HepG2 (cell line): ENCODE measurements around the gene LSM3. TPM values are rescaled to one million over a fixed set of nuclear protein-coding genes. Genes with fewer than 3 reads are reported as not detected.

Experiments used
- ATAC-seq: fragments of 200-7000 bp; cut with Tn5 transposase; 3 replicates; pipeline ENCODE4 v1.9.1; 2020; ENCODE audit warnings: mild to moderate bottlenecking, moderate library complexity
- BruUV-seq: library from RNA; stranded (reverse); fragments of 400-500 nt; replicated peaks from 2 replicates; lab custom pipeline; 2021; lab: Mats Ljungman, UMichigan
- CTCF ChIA-PET: fragments of 300-600 bp; formaldehyde crosslinking; extraction: SDS; loops from one replicate; lab custom pipeline; 2021; ENCODE audit warnings: low total read pairs, inconsistent platforms, low intra/inter-chr PET ratio; lab: Yijun Ruan, JAX
- POLR2A ChIA-PET: fragments of 350-600 bp; sonication (Branson Sonifier 250); formaldehyde crosslinking; loops from one replicate; lab custom pipeline; 2020; ENCODE audit warnings: antibody characterized with exemption, inconsistent platforms; lab: Yijun Ruan, JAX
- DNase-seq: peaks from one replicate; pipeline ENCODE4 v3.0.0-alpha.2; 2015; ENCODE audit warnings: low spot score
- FAIRE-seq: peaks from 3 replicates; lab custom pipeline; 2011; peaks lifted over from hg19 to GRCh38; lab: Jason Lieb, UNC
- H2AFZ ChIP-seq: one replicate; pipeline ENCODE4 v1.6.1; 2011; ENCODE audit warnings: low read length, inconsistent platforms
- H3K27ac ChIP-seq: fragments of 300-600 bp; 3 replicates; pipeline ENCODE4 v1.8.0; 2011; ENCODE audit warnings: mixed run types, mild to moderate bottlenecking, mixed read lengths, low read length, inconsistent platforms; ENCODE audit not compliant: insufficient read depth; ENCODE audit errors: extremely low read length
- H3K27me3 ChIP-seq, 2 experiments: fragments of 200-600 bp in 1 of 2; 2 replicates in 1 of 2; 3 replicates in 1 of 2; pipeline versions ENCODE4 v1.6.0 to v1.8.0; 2011; ENCODE audit warnings: low read length in 2 of 2, mild to moderate bottlenecking in 2 of 2, moderate library complexity in 2 of 2, inconsistent platforms in 1 of 2; ENCODE audit not compliant: insufficient read depth in 2 of 2, control insufficient read depth in 1 of 2
- H3K36me3 ChIP-seq, 2 experiments: fragments of 200-600 bp in 1 of 2; replicated peaks in 1 of 2; 2 replicates in 1 of 2; 3 replicates in 1 of 2; pipeline versions ENCODE4 v1.5.1 to v1.8.0; 2011; ENCODE audit warnings: low read length in 2 of 2, inconsistent platforms in 1 of 2; ENCODE audit not compliant: insufficient read depth in 2 of 2, control insufficient read depth in 1 of 2
- H3K4me1 ChIP-seq: 2 replicates; pipeline ENCODE4 v1.5.1; 2012; ENCODE audit warnings: low read length, inconsistent platforms; ENCODE audit not compliant: insufficient read depth
- H3K4me2 ChIP-seq: 2 replicates; pipeline ENCODE4 v1.6.0; 2011; ENCODE audit warnings: low read depth, low read length, inconsistent platforms
- H3K4me3 ChIP-seq, 3 experiments: fragments of 200-600 bp in 1 of 3; sonication (generic), shearing (Covaris generic) in 1 of 3; replicated peaks in 1 of 3; 2 replicates each; pipeline ENCODE4 v1.5.1; 2011 to 2016; ENCODE audit warnings: low read length in 3 of 3, inconsistent platforms in 2 of 3, low read depth in 2 of 3, mild to moderate bottlenecking in 2 of 3, control low read depth in 1 of 3, mixed read lengths in 1 of 3; ENCODE audit not compliant: insufficient read depth in 1 of 3
- H3K79me2 ChIP-seq: one replicate; pipeline ENCODE4 v1.6.1; 2011; ENCODE audit warnings: low read length, inconsistent platforms; ENCODE audit not compliant: insufficient read depth
- H3K9ac ChIP-seq: 2 replicates; pipeline ENCODE4 v1.6.0; 2011; ENCODE audit warnings: mild to moderate bottlenecking, low read depth, low read length, inconsistent platforms; ENCODE audit not compliant: insufficient read depth
- H3K9me3 ChIP-seq: 2 replicates; pipeline ENCODE4 v1.5.1; 2012; ENCODE audit warnings: mild to moderate bottlenecking, low read length
- H4K20me1 ChIP-seq: 2 replicates; pipeline ENCODE4 v1.6.0; 2011; ENCODE audit warnings: inconsistent platforms, mild to moderate bottlenecking, low read length, moderate library complexity; ENCODE audit not compliant: insufficient read depth
- ARNTL ChIP-seq: sonication (generic); formaldehyde crosslinking; IDR thresholded peaks from 2 replicates; pipeline ENCODE4 v1.4.0; 2020; ENCODE audit warnings: mild to moderate bottlenecking, missing genetic modification reagents
- ATF7-NPFF ChIP-seq: sonication (generic); formaldehyde crosslinking; IDR thresholded peaks from 2 replicates; pipeline ENCODE4 v1.8.1; 2023; ENCODE audit warnings: mild to moderate bottlenecking, low read depth, missing genetic modification reagents, moderate library complexity
- BORCS8-MEF2B ChIP-seq: sonication (generic); formaldehyde crosslinking; IDR thresholded peaks from 2 replicates; pipeline ENCODE4 v1.8.0; 2022; ENCODE audit warnings: mild to moderate bottlenecking, missing genetic modification reagents
- CREBL2 ChIP-seq: sonication (generic); formaldehyde crosslinking; IDR thresholded peaks from 2 replicates; pipeline ENCODE4 v1.8.1; 2023; ENCODE audit warnings: missing genetic modification reagents, mild to moderate bottlenecking, borderline replicate concordance
- LRRFIP1 ChIP-seq: sonication (generic); formaldehyde crosslinking; conservative IDR thresholded peaks from 2 replicates; pipeline ENCODE4 v1.4.0; 2020; ENCODE audit warnings: missing genetic modification reagents
- PHF8 ChIP-seq: sonication (generic); formaldehyde crosslinking; IDR thresholded peaks from 2 replicates; pipeline ENCODE4 v1.5.0; 2020; ENCODE audit warnings: missing genetic modification reagents
- SCMH1 ChIP-seq: sonication (generic); formaldehyde crosslinking; IDR thresholded peaks from 2 replicates; pipeline ENCODE4 v1.9.0; 2021; ENCODE audit warnings: missing genetic modification reagents, mild to moderate bottlenecking, borderline replicate concordance
- ZBTB7B ChIP-seq: sonication (generic); formaldehyde crosslinking; IDR thresholded peaks from 2 replicates; pipeline ENCODE4 v1.4.0; 2020; ENCODE audit warnings: missing genetic modification reagents
- ZNF598 ChIP-seq: sonication (generic); formaldehyde crosslinking; IDR thresholded peaks from 2 replicates; pipeline ENCODE4 v1.5.1; 2020; ENCODE audit warnings: mild to moderate bottlenecking, missing genetic modification reagents, borderline replicate concordance
- ZNF629 ChIP-seq: sonication (generic); formaldehyde crosslinking; conservative IDR thresholded peaks from 2 replicates; pipeline ENCODE4 v1.5.0; 2020; ENCODE audit warnings: missing genetic modification reagents
- WGBS: methylation state at CpG from one replicate; pipeline ENCODE4 v1.1.6; 2017; ENCODE audit warnings: low lambda C conversion rate; 5-methylcytosine and 5-hydroxymethylcytosine counted together
- in situ Hi-C: cut with HindIII; loops from 2 replicates; pipeline ENCODE4 v1.10.0; 2017; ENCODE audit warnings: low pct_unique_long_range_greater_than_20kb; ENCODE audit not compliant: extremely low pct_ligation_motif_present
- intact Hi-C: fragments of 100-400 bp; cut with micrococcal nuclease; formaldehyde crosslinking; loops from one replicate; pipeline ENCODE4 v1.10.0; 2022; ENCODE audit not compliant: unreplicated experiment
- polyA plus RNA-seq, 8 experiments: library from polyadenylated mRNA; depleted of rRNA in 3 of 8; stranded (reverse) in 7 of 8; unstranded in 1 of 8; fragments of >200 nt; fragmentation: Illumina TruSeq in 4 of 8; extraction: Trizol in 4 of 8; gene quantifications; 2 replicates each; pipeline versions ENCODE4 v1.2.1 to v1.2.3, GENCODE V29; 2011 to 2016; ENCODE audit warnings: low read depth in 4 of 8, missing spikeins in 1 of 8, mixed read lengths in 1 of 8; ENCODE audit not compliant: insufficient read depth in 1 of 8
- total RNA-seq, 5 experiments: library from RNA; depleted of rRNA; stranded (reverse); fragments of >200 nt; fragmentation: Illumina TruSeq; extraction: Trizol; gene quantifications; 2 replicates each; pipeline ENCODE4 v1.2.3, GENCODE V29; 2016; ENCODE audit warnings: low read depth in 1 of 5

Gene LSM3
- total and polyA plus RNA-seq, 2 of the 13 experiments (the other 11 are each of a cell fraction or from before 2014, with no cell fraction given), result 5.1 to 19.4 TPM

- Histone ChIP-seq H3K4me3 (no peak overlapping the region), H2AFZ (no peak overlapping the region), H3K27ac (no peak overlapping the region), H3K4me2 (no peak overlapping the region), H4K20me1 (no peaks in the 10 kb centered on the region), H3K27me3 (no peaks in the 10 kb centered on the region; a peak in 1 of 5 replicates), H3K4me1 (peaks cover 55% of the 10 kb centered on the region), H3K36me3 (no peaks in the 10 kb centered on the region), H3K9ac (no peak overlapping the region), H3K9me3 (no peaks in the 10 kb centered on the region), H3K79me2 (no peaks in the 10 kb centered on the region)
- ChIA-PET CTCF (no interaction called here), POLR2A (no interaction called here)
- intact Hi-C loops, result no loop called here
- FAIRE-seq (no peak), DNase-seq (no peak), ATAC-seq (no peak)
- TF ChIP-seq ARNTL (CRISPR knock-in tag), result no peak
- TF ChIP-seq CREBL2 (CRISPR knock-in tag), result no peak
- TF ChIP-seq PHF8 (CRISPR knock-in tag), result no peak
- TF ChIP-seq BORCS8-MEF2B (CRISPR knock-in tag), result no peak
- no peak for TF ChIP-seq ZBTB7B (CRISPR knock-in tag)
- no peak for TF ChIP-seq SCMH1 (CRISPR knock-in tag)
- no peak for TF ChIP-seq ATF7-NPFF (CRISPR knock-in tag)
- TF ChIP-seq ZNF598 (CRISPR knock-in tag), result no peak
- in situ Hi-C loops, result no loop called here
- no TSS peak for BruUV-seq
- WGBS, result 21% methylated on average over 4 of the region's 4 CpGs
These were observed 33.0 kb downstream of the LSM3 start for GRCh38 chr3:14211621-14212020.

GRCh38 chr3:14212032-14212431, 33.4 kb downstream of the LSM3 start:
- no peak overlapping the region for H2AFZ ChIP-seq
- TF ChIP-seq LRRFIP1 (no peak), ZNF629 (CRISPR knock-in tag) (peak; percentile 64)
- no peaks in the 10 kb centered on the region for H3K79me2 ChIP-seq
- in situ Hi-C loops (no loop called here), intact Hi-C loops (no loop called here)
- no peaks in the 10 kb centered on the region for H3K36me3 ChIP-seq
- peaks cover 57% of the 10 kb centered on the region for H3K4me1 ChIP-seq
- H3K27ac ChIP-seq, result no peak overlapping the region
- WGBS, result 88% methylated on average over 3 of the region's 3 CpGs
- POLR2A ChIA-PET, result interaction anchor here (1.5 kb wide), 1 partner anchor 34 kb away, joined by 5 read pairs; the partner anchor contains the start of genes LSM3 and XPC
- FAIRE-seq (no peak), ATAC-seq (no peak), DNase-seq (no peak)
- H4K20me1 ChIP-seq, result no peaks in the 10 kb centered on the region
- H3K27me3 ChIP-seq, result no peaks in the 10 kb centered on the region; a peak in 1 of 5 replicates
- no peaks in the 10 kb centered on the region for H3K9me3 ChIP-seq
- CTCF ChIA-PET, result no interaction called here
- no TSS peak for BruUV-seq
- H3K4me3 ChIP-seq, result no peak overlapping the region
- H3K4me2 ChIP-seq, result no peak overlapping the region
- H3K9ac ChIP-seq, result no peak overlapping the region
